ENCODE results near the gene NQO1. TPM values are rescaled to one million over a fixed set of nuclear protein-coding genes. Genes with fewer than 3 reads are reported as not detected.

The NQO1 gene
- total RNA-seq, 4 donors from 2014 or later, result 14.7 to 23.8 (median 19.6) TPM

DNA sequence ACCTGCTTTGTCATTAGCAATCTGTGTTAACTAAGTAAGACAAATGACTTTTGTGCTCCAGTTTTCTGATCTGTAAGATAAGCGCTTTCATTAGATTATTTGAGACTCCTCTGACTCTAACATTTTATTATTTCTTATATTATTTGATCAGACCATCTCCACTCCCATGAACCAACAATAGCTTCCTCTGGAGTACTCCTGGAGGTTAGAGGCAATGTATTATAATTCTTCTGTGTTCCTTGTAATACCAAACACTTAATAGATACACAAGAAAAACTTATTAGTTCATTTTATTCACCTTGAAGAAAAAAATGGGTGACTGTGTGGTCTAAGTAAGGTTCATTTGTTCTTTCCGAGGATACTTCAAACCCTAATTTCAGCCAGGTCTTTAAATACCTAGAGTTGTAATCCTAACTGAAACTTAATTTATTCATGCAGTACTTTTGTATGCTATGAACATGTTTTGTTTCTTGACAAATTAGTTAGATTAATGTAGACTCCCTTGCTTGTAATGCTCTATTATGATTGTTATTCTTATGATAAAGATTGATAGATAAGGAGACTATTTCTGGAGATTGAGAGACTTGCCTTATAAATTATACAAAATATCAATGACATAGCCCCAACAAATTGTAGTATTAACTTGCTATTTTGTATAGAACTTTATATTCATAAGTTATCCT is 53.9 kb downstream of the NQO1 start:
- H3K36me3 ChIP-seq, result no peaks in the 10 kb centered on the region
- H3K4me1 ChIP-seq, result no peaks in the 10 kb centered on the region
- H3K9me3 ChIP-seq, result no peaks in the 10 kb centered on the region
- no peaks in the 10 kb centered on the region for H3K27me3 ChIP-seq
- no peak for TF ChIP-seq POLR2A (IDR thresholded peaks at IDR 0.05)
- TF ChIP-seq, protein P1, sequence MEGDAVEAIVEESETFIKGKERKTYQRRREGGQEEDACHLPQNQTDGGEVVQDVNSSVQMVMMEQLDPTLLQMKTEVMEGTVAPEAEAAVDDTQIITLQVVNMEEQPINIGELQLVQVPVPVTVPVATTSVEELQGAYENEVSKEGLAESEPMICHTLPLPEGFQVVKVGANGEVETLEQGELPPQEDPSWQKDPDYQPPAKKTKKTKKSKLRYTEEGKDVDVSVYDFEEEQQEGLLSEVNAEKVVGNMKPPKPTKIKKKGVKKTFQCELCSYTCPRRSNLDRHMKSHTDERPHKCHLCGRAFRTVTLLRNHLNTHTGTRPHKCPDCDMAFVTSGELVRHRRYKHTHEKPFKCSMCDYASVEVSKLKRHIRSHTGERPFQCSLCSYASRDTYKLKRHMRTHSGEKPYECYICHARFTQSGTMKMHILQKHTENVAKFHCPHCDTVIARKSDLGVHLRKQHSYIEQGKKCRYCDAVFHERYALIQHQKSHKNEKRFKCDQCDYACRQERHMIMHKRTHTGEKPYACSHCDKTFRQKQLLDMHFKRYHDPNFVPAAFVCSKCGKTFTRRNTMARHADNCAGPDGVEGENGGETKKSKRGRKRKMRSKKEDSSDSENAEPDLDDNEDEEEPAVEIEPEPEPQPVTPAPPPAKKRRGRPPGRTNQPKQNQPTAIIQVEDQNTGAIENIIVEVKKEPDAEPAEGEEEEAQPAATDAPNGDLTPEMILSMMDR (IDR thresholded peaks at IDR 0.05), result no peak
- no peak overlapping the region for H3K4me3 ChIP-seq
- peak overlapping the region in 1 of 2 donors; percentile 35 for H3K27ac ChIP-seq
- DNase-seq, result no peak
- intact Hi-C loops (cut with DNase I; ENCODE audit: low total_unique reads), result no loop called here

DNA sequence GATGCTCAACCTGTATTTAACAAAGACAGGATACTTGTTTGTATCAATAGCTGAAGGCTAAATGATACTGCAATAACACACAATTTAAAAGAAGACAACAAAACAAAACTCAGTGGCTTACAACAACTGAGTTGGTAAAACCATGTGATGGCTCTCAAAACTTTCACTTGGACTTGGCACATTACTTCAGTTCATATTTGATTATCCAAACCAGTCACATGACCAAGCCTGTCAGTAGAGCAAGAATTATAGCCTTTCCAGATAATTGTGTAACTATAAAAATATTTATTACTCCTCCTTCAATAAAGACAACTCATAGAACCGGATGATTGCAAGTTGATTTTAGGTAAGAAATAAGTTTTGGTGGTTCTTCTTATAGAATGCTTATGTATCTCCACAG is 56.8 kb downstream of the NQO1 start:
- no peak overlapping the region for H3K27ac ChIP-seq
- TF ChIP-seq, protein P1 (IDR thresholded peaks at IDR 0.05), result no peak
- no peak for TF ChIP-seq POLR2A (IDR thresholded peaks at IDR 0.05)
- intact Hi-C loops (cut with DNase I; ENCODE audit: low total_unique reads), result no loop called here
- H3K27me3 ChIP-seq, result no peaks in the 10 kb centered on the region
- no peaks in the 10 kb centered on the region for H3K36me3 ChIP-seq
- H3K9me3 ChIP-seq, result no peaks in the 10 kb centered on the region
- no peak for DNase-seq
- no peaks in the 10 kb centered on the region for H3K4me1 ChIP-seq
- no peak overlapping the region for H3K4me3 ChIP-seq

DNA sequence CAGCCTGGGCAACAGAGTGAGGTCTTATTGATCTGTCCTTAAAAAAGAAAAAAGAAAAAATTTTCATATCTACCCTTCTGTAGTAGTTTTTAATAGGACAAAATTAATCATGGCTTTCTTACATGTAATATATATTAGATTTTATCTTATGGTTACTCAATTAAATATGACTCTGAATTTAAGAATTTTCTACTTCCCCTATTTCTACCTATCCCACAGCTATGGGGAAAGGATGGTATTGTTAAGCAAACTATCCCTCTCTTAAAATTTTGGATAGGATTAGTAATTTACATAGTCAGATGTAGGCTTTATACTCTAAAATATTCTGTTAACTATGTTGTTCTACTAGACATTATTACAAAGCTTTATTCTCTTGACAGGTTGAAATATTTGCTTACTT is 62.5 kb downstream of the NQO1 start:
- Histone ChIP-seq H3K27me3 (no peaks in the 10 kb centered on the region), H3K27ac (no peak overlapping the region), H3K36me3 (no peaks in the 10 kb centered on the region), H3K9me3 (no peaks in the 10 kb centered on the region), H3K4me1 (no peaks in the 10 kb centered on the region), H3K4me3 (no peak overlapping the region)
- no peak for DNase-seq
- intact Hi-C loops (cut with DNase I; ENCODE audit: low total_unique reads), result no loop called here
- TF ChIP-seq POLR2A (IDR thresholded peaks at IDR 0.05), result no peak
- TF ChIP-seq, protein P1 (IDR thresholded peaks at IDR 0.05), result no peak

DNA sequence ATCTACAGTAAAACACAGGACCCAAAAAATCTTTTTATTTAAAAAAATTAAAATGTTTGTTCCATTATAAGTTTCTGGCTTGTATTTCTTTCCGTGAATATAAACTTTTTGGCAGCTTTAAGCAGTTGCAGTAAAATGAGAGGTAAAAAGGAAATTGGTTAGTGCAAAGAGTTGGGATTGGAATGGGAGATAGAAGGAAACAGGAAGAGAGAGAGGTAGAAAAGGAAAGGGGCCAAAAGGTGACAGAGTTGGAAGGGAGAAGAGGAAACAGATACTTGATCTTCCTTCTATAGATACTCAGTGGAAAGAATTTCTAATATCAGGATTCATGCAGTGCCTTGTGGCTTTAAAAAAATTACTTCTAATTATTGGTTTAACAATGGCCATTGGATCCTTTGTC is 63.5 kb downstream of the NQO1 start:
- Histone ChIP-seq H3K9me3 (no peaks in the 10 kb centered on the region), H3K4me1 (no peaks in the 10 kb centered on the region), H3K27ac (no peak overlapping the region), H3K27me3 (no peaks in the 10 kb centered on the region), H3K4me3 (no peak overlapping the region), H3K36me3 (no peaks in the 10 kb centered on the region)
- no peak for DNase-seq
- TF ChIP-seq, protein P1 (IDR thresholded peaks at IDR 0.05), result no peak
- TF ChIP-seq POLR2A (IDR thresholded peaks at IDR 0.05), result no peak
- intact Hi-C loops (cut with DNase I; ENCODE audit: low total_unique reads), result no loop called here

DNA sequence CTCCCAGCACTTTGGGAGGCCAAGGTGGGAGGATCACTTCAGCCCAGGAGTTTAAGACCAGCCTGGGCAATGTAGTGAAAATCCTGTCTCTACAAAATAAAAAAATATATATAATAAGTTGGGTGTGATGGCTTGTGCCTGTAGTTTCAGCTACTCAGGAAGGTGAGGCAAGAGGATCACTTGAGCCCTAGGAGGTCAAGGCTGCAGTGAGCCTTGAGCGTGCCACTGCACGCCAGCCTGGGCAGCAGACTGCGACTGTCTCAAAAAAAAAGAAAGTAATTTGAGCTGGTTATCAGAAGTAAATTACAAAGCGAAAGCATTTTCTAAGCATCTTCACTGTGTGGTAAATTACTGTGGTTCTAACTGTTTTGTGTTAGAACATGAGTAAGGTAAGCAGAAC is 66.2 kb downstream of the NQO1 start:
- Histone ChIP-seq H3K4me3 (no peak overlapping the region), H3K4me1 (no peaks in the 10 kb centered on the region), H3K27ac (no peak overlapping the region), H3K27me3 (no peaks in the 10 kb centered on the region), H3K36me3 (no peaks in the 10 kb centered on the region), H3K9me3 (no peaks in the 10 kb centered on the region)
- intact Hi-C loops (cut with DNase I; ENCODE audit: low total_unique reads), result no loop called here
- DNase-seq, result no peak
- TF ChIP-seq, protein P1 (IDR thresholded peaks at IDR 0.05), result no peak
- no peak for TF ChIP-seq POLR2A (IDR thresholded peaks at IDR 0.05)

Other genes with a start within 250 kb of the NQO1 start
- 100 to 1,000 TPM in 1 of 4 donors, 10 to 100 TPM in 3; 37.4 to 109 (median 61.7) TPM for gene NFAT5, start 160.6 kb downstream of the NQO1 start, total RNA-seq
- 10 to 100 TPM; 15.9 to 50.5 (median 21.0) TPM for gene NOB1, start 28.4 kb upstream of the NQO1 start, total RNA-seq
- 10 to 100 TPM; 12.8 to 57.9 (median 32.4) TPM for gene WWP2, start 35.8 kb upstream of the NQO1 start, total RNA-seq
- gene CLEC18A, start 224.8 kb upstream of the NQO1 start, total RNA-seq, result 1 to 10 TPM in 1 of 4 donors, under 1 TPM in 1, not detected in 2; 0.67 to 1.1 TPM

All from uterus (tissue), 4 donors.